HCT116 (cell line): Measurements from ENCODE around the gene KCNK1. TPM values are rescaled to one million over a fixed set of nuclear protein-coding genes. Genes with fewer than 3 reads are reported as not detected.

Experiments
- ATAC-seq: fragments of 200-7000 bp; cut with Tn5 transposase; 2 replicates; pipeline ENCODE4 v1.9.1; 2020; ENCODE audit warnings: mild to moderate bottlenecking, moderate library complexity
- BruUV-seq: library from RNA; stranded (reverse); fragments of 400-500 nt; replicated peaks from 2 replicates; lab custom pipeline; 2021; lab: Mats Ljungman, UMichigan
- CTCF ChIA-PET: fragments of 300-600 bp; sonication (Branson Sonifier 250); formaldehyde crosslinking; loops from one replicate; lab custom pipeline; 2021; ENCODE audit warnings: antibody characterized with exemption; lab: Charles Lee
- POLR2A ChIA-PET: fragments of 300-600, 350-600 bp; sonication (Branson Sonifier 250); formaldehyde crosslinking; loops from one replicate; lab custom pipeline; 2021; ENCODE audit warnings: antibody characterized with exemption; lab: Charles Lee
- RAD21 ChIA-PET, 2 experiments: fragments of 300-600 bp; sonication (Branson Sonifier 250); formaldehyde crosslinking; loops; one replicate each; lab custom pipeline; 2023; ENCODE audit warnings: low total read pairs in 2 of 2; ENCODE audit not compliant: uncharacterized antibody in 2 of 2, unreplicated experiment in 2 of 2, low non-redundant PET in 1 of 2; lab: Charles Lee
- DNase-seq: peaks from one replicate; pipeline ENCODE4 v3.0.0-alpha.2; 2010; ENCODE audit warnings: low read depth, low spot score
- H2AFZ ChIP-seq: fragments of 200-600 bp; shearing (Covaris generic), sonication (generic); 2 replicates; pipeline ENCODE4 v1.6.1; 2017; ENCODE audit warnings: low read depth, mixed run types, mixed read lengths, antibody characterized with exemption, low read length; ENCODE audit not compliant: poor library complexity, severe bottlenecking
- H3K27ac ChIP-seq: 2 replicates; pipeline ENCODE4 v1.5.1; 2012; ENCODE audit warnings: low read depth, low read length
- H3K27me3 ChIP-seq: fragments of 200-600 bp; sonication (generic); 2 replicates; pipeline ENCODE4 v1.6.1; 2016; ENCODE audit warnings: mixed run types, low read length, mixed read lengths; ENCODE audit not compliant: insufficient read depth
- H3K36me3 ChIP-seq, 2 experiments: fragments of 200-500 bp in 1 of 2; fragments of 200-600 bp in 1 of 2; sonication (Bioruptor generic) in 1 of 2; sonication (generic) in 1 of 2; 2 replicates each; pipeline versions ENCODE4 v1.5.1 to v1.6.1; 2014 to 2016; ENCODE audit warnings: low read length in 2 of 2, inconsistent platforms in 1 of 2, mixed read lengths in 1 of 2, mixed run types in 1 of 2; ENCODE audit not compliant: insufficient read depth in 2 of 2, control insufficient read depth in 1 of 2
- H3K4me1 ChIP-seq, 2 experiments: fragments of 200-600 bp in 1 of 2; sonication (generic) in 1 of 2; 2 replicates each; pipeline versions ENCODE4 v1.5.1 to v1.6.1; 2012 to 2017; ENCODE audit warnings: low read length in 2 of 2, inconsistent platforms in 1 of 2, mild to moderate bottlenecking in 1 of 2, mixed read lengths in 1 of 2, mixed run types in 1 of 2, moderate library complexity in 1 of 2; ENCODE audit not compliant: insufficient read depth in 2 of 2, control insufficient read depth in 1 of 2
- H3K4me2 ChIP-seq: fragments of 200-600 bp; sonication (generic); 2 replicates; pipeline ENCODE4 v1.6.1; 2017; ENCODE audit warnings: mixed run types, low read length, mixed read lengths
- H3K4me3 ChIP-seq, 2 experiments: fragments of 200-600 bp in 1 of 2; sonication (generic) in 1 of 2; replicated peaks in 1 of 2; 2 replicates each; pipeline ENCODE4 v1.5.1; 2011 to 2016; ENCODE audit warnings: low read length in 2 of 2, control low read depth in 1 of 2, low read depth in 1 of 2, mild to moderate bottlenecking in 1 of 2, mixed read lengths in 1 of 2, mixed run types in 1 of 2
- H3K79me2 ChIP-seq: fragments of 200-600 bp; sonication (generic); 2 replicates; pipeline ENCODE4 v1.6.1; 2017; ENCODE audit warnings: mild to moderate bottlenecking, mixed run types, low read length, moderate library complexity, mixed read lengths; ENCODE audit not compliant: insufficient read depth
- H3K9ac ChIP-seq: fragments of 200-600 bp; sonication (generic); 2 replicates; pipeline ENCODE4 v1.6.1; 2016; ENCODE audit warnings: low read length, mixed read lengths
- H3K9me2 ChIP-seq: fragments of 200-600 bp; sonication (generic), shearing (Covaris generic); 2 replicates; pipeline ENCODE4 v1.6.1; 2017; ENCODE audit warnings: mixed run types, mild to moderate bottlenecking, moderate library complexity; ENCODE audit not compliant: insufficient read depth
- H3K9me3 ChIP-seq, 2 experiments: fragments of 200-500 bp in 1 of 2; fragments of 200-600 bp in 1 of 2; sonication (Bioruptor generic) in 1 of 2; sonication (generic) in 1 of 2; 2 replicates each; pipeline ENCODE4 v1.6.1; 2014 to 2017; ENCODE audit warnings: low read length in 2 of 2, mixed read lengths in 2 of 2, inconsistent platforms in 1 of 2, low read depth in 1 of 2, mild to moderate bottlenecking in 1 of 2, mixed run types in 1 of 2, moderate library complexity in 1 of 2; ENCODE audit not compliant: control insufficient read depth in 1 of 2, insufficient read depth in 1 of 2
- H4K20me1 ChIP-seq: fragments of 200-600 bp; sonication (generic), shearing (Covaris generic); 2 replicates; pipeline ENCODE4 v1.6.1; 2017; ENCODE audit warnings: mixed run types, mild to moderate bottlenecking, moderate library complexity; ENCODE audit not compliant: insufficient read depth
- JUND ChIP-seq: IDR thresholded peaks from 2 replicates; pipeline ENCODE4 v1.6.1; 2012
- SP1 ChIP-seq: IDR thresholded peaks from 2 replicates; pipeline ENCODE4 v1.6.1; 2012; ENCODE audit warnings: low read depth
- SRF ChIP-seq: IDR thresholded peaks from 2 replicates; pipeline ENCODE4 v1.6.1; 2012; ENCODE audit warnings: low read depth
- ZBTB33 ChIP-seq: IDR thresholded peaks from 2 replicates; pipeline ENCODE4 v1.6.1; 2011; ENCODE audit warnings: mild to moderate bottlenecking, low read length, moderate library complexity; ENCODE audit not compliant: insufficient replicate concordance; ENCODE audit errors: extremely low read depth
- ZNF274 ChIP-seq: fragments of 200-500 bp; sonication (Bioruptor generic); IDR thresholded peaks from 2 replicates; pipeline ENCODE4 v1.6.1; 2014; ENCODE audit warnings: mild to moderate bottlenecking, low read depth, low read length, inconsistent platforms
- intact Hi-C: fragments of 100-400 bp; cut with micrococcal nuclease; formaldehyde crosslinking; loops from 2 replicates; pipeline ENCODE4 v1.10.0; 2022
- total RNA-seq: library from RNA; stranded (reverse); gene quantifications from one replicate; pipeline ENCODE4 v1.2.1, GENCODE V29; 2021; ENCODE audit not compliant: unreplicated experiment
- TF ChIP-seq, protein P1 (sequence below): IDR thresholded peaks from 2 replicates; pipeline ENCODE4 v1.6.1; 2012

KCNK1 gene
- total RNA-seq, 1 experiment from 2014 or later, result 28.4 TPM

DNA sequence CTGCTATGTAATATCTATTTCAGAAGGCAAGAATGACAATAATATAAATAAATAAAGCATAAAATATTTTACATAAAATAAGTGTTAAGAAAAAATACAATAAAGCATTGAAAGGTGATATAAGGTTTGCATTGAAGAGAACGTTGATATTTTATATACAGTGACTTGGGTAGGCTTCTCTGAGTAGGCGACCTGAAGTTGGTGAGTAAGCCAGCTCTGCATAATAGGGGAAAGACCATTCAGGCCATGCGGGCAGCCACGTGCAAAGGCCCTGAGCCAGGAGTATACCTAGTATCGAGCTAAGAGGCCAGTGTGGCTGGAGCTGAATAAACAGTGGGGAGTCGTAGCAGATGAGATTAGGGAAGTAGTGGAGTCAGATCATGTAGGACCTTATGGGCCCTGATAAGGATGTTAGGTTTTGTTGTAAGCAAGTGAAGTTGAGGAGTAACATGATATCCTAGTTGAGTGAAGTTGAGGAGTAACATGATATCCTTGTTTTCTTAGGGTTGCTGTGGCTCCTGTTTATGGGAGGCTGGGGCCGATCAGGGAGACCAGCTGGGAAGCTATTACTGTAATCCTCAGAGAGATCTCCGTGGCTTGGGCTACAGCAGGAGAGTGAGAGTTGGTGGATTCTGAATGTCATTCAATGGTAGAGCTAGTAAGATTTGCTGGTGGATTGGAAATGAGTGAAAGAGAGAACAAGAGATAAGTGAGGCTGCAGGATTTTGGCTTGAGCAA, 22.0 kb downstream of the KCNK1 start:
- peak overlapping the region; percentile 30; the same call in 1 of the 2 replicates for H3K27ac ChIP-seq
- peaks cover 14 to 19% of the 10 kb centered on the region in 2 experiments for H3K4me1 ChIP-seq
- H3K79me2 ChIP-seq, result peaks cover 41% of the 10 kb centered on the region; the same call in 1 of the 2 replicates
- DNase-seq (peak; percentile 40), ATAC-seq (peak; percentile 86)
- no peak for TF ChIP-seq ZNF274
- TF ChIP-seq ZBTB33, result no peak
- peak; percentile 39; the same call in 1 of the 2 replicates for TF ChIP-seq SP1
- TF ChIP-seq, protein P1, sequence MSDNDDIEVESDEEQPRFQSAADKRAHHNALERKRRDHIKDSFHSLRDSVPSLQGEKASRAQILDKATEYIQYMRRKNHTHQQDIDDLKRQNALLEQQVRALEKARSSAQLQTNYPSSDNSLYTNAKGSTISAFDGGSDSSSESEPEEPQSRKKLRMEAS, result peak; percentile 91
- 0 out of 2 replicates have a peak, but pooled peaks have one; percentile 44 for TF ChIP-seq SRF
- TF ChIP-seq JUND, result no peak; the same call in 1 of the 2 replicates
- H3K4me2 ChIP-seq, result peak overlapping the region; percentile 50
- H3K9me3 ChIP-seq, result no peaks in the 10 kb centered on the region
- no peak overlapping the region for H3K4me3 ChIP-seq
- intact Hi-C loops, result no loop called here
- POLR2A ChIA-PET, result no interaction called here
- peaks cover 0 to 3% of the 10 kb centered on the region in 2 experiments; a peak in 2 of 4 replicates for H3K36me3 ChIP-seq
- no peaks in the 10 kb centered on the region for H3K9me2 ChIP-seq
- H3K9ac ChIP-seq, result peak overlapping the region; percentile 48
- RAD21 ChIA-PET, result no interaction called here
- CTCF ChIA-PET, result interaction anchor here (1.2 kb wide), 1 partner anchor 430 kb away, joined by 5 read pairs; no protein-coding TSS in a partner anchor
- H2AFZ ChIP-seq, result no peak overlapping the region
- BruUV-seq, result no TSS peak
- H4K20me1 ChIP-seq, result no peaks in the 10 kb centered on the region
- no peaks in the 10 kb centered on the region for H3K27me3 ChIP-seq
